ENCODE data around the gene EMSY. TPM values are rescaled to one million over a fixed set of nuclear protein-coding genes. Genes with fewer than 3 reads are reported as not detected.
"Not testable (repeated sequence)": the region's sequence is repeated elsewhere in the genome, so short reads cannot be mapped to it uniquely, and the experiment has no call there.

Gene EMSY
- total RNA-seq, 1 donor from 2014 or later = 34.8 TPM

- Mint-ChIP-seq H3K27ac (peak overlapping the region; percentile 83), H3K4me3 (peak overlapping the region; percentile 5), H3K27me3 (ENCODE audit: insufficient read depth) (peaks cover 2% of the 10 kb centered on the region), H3K4me1 (ENCODE audit: low read depth) (peaks cover 73% of the 10 kb centered on the region), H3K9me3 (peaks cover 12% of the 10 kb centered on the region), H3K36me3 (ENCODE audit: low read depth) (peaks cover 1% of the 10 kb centered on the region)
- peak; percentile 43 for DNase-seq (ENCODE audit: low spot score)
- intact Hi-C loops (cut with micrococcal nuclease) = loop anchor here (1.0 to 5.0 kb wide), 3 partner anchors 20 to 206 kb away; partner anchors contain the start of genes GVQW3 and THAP12
Observed at GRCh38 chr11:76588455-76589325, 143.9 kb downstream of the EMSY start.

DNA sequence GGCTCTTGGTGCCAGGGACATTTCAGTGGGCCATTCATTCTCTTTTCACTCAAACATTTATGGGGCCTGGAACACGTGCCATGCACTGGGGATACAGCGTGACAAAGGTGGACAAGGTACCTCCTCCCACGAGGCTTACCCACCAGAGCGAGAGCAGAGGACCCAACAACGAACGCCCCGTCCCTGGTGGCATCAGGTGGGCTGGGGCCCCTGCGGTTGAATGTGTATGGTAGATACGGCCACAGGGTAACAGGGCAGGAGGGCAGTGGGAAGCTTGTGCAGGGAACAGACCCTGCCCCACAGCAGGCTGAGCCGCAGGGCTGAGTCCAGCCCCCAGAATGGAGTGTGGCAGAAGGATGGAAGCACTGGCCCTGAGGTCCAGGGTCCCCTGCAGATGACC lies 144.7 kb downstream of the EMSY start:
- H3K27ac Mint-ChIP-seq = peak overlapping the region; percentile 83
- intact Hi-C loops (cut with micrococcal nuclease) = loop anchor here (2.0 to 5.0 kb wide), 2 partner anchors 21 to 207 kb away; partner anchors contain the start of genes GVQW3 and THAP12
- H3K9me3 Mint-ChIP-seq = peaks cover 12% of the 10 kb centered on the region
- peaks cover 5% of the 10 kb centered on the region for H3K27me3 Mint-ChIP-seq (ENCODE audit: insufficient read depth)
- peaks cover 1% of the 10 kb centered on the region for H3K36me3 Mint-ChIP-seq (ENCODE audit: low read depth)
- DNase-seq (ENCODE audit: low spot score) = no peak
- peaks cover 77% of the 10 kb centered on the region for H3K4me1 Mint-ChIP-seq (ENCODE audit: low read depth)
- H3K4me3 Mint-ChIP-seq = peak overlapping the region; percentile 3

GRCh38 chr11:76589964-76590950 lies 145.4 kb downstream of the EMSY start:
- Mint-ChIP-seq H3K4me1 (ENCODE audit: low read depth) (peaks cover 83% of the 10 kb centered on the region), H3K27ac (peak overlapping the region; percentile 83), H3K27me3 (ENCODE audit: insufficient read depth) (peaks cover 5% of the 10 kb centered on the region), H3K9me3 (peaks cover 10% of the 10 kb centered on the region), H3K4me3 (no peak overlapping the region), H3K36me3 (ENCODE audit: low read depth) (peaks cover 1% of the 10 kb centered on the region)
- DNase-seq (ENCODE audit: low spot score) = no peak
- intact Hi-C loops (cut with micrococcal nuclease) = loop anchor here (2.0 to 5.0 kb wide), 2 partner anchors 21 to 208 kb away; partner anchors contain the start of genes GVQW3 and THAP12

- Mint-ChIP-seq H3K9me3 (peaks cover 4% of the 10 kb centered on the region), H3K36me3 (ENCODE audit: low read depth) (peaks cover 1% of the 10 kb centered on the region), H3K27me3 (ENCODE audit: insufficient read depth) (peaks cover 5% of the 10 kb centered on the region), H3K4me1 (ENCODE audit: low read depth) (peaks cover 81% of the 10 kb centered on the region), H3K4me3 (no peak overlapping the region), H3K27ac (peak overlapping the region; percentile 44)
- intact Hi-C loops (cut with micrococcal nuclease) = no loop called here
- no peak for DNase-seq (ENCODE audit: low spot score)
Observed at GRCh38 chr11:76591416-76591815, 146.6 kb downstream of the EMSY start.

DNA sequence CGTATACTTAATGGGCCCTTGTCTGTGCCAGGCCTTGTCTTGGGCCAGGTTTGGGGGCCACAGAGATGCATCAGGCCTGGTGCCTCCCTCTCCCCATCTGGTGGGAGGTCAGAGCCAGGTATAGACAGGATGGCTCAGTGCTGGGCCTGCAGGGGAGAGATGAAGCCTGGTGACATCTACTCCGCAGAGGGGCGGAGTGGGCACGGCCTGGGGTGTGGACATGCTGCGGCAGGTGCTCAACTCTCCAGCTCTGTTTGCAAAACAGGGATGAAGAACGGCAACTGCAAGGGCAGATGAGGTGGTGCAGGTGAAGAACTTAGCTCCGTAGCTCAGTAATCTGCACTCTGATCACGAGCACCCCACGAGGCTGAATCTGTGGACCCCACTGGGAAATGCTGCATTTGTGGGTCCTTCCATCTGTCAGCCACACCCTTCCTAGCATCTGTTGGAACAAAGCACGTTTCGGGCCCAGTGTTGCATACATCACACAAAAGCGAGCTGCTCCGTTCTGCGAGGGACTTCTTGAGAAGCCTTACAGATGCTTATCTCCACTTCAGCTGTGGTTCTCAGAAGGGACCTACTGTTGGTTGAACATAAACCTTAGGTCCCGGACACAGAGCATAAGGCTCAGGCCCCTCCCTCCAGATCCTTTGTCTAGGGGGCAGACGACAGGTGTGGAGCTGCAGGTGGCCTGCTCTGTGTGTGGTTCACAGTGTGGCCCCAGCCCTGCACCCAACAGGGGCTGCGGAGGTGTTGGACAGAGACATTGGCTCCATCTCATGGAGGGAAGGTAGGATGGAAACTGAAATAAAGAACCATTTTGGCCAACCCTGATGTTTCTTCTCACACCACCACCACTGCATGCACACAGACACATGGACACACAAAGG lies 147.5 kb downstream of the EMSY start:
- intact Hi-C loops (cut with micrococcal nuclease) = no loop called here
- Mint-ChIP-seq H3K36me3 (ENCODE audit: low read depth) (peaks cover 1% of the 10 kb centered on the region), H3K27ac (peak overlapping the region; percentile 44), H3K27me3 (ENCODE audit: insufficient read depth) (peaks cover 5% of the 10 kb centered on the region), H3K4me3 (no peak overlapping the region), H3K9me3 (peaks cover 4% of the 10 kb centered on the region), H3K4me1 (ENCODE audit: low read depth) (peaks cover 79% of the 10 kb centered on the region)
- no peak for DNase-seq (ENCODE audit: low spot score)

- H3K9me3 Mint-ChIP-seq = peaks cover 2% of the 10 kb centered on the region
- H3K4me1 Mint-ChIP-seq (ENCODE audit: low read depth) = peaks cover 78% of the 10 kb centered on the region
- no peak overlapping the region for H3K27ac Mint-ChIP-seq
- H3K27me3 Mint-ChIP-seq (ENCODE audit: insufficient read depth) = peaks cover 5% of the 10 kb centered on the region
- no peak for DNase-seq (ENCODE audit: low spot score)
- intact Hi-C loops (cut with micrococcal nuclease) = no loop called here
- peaks cover 1% of the 10 kb centered on the region for H3K36me3 Mint-ChIP-seq (ENCODE audit: low read depth)
- no peak overlapping the region for H3K4me3 Mint-ChIP-seq
Observed at GRCh38 chr11:76592961-76593360, 148.1 kb downstream of the EMSY start.

DNA sequence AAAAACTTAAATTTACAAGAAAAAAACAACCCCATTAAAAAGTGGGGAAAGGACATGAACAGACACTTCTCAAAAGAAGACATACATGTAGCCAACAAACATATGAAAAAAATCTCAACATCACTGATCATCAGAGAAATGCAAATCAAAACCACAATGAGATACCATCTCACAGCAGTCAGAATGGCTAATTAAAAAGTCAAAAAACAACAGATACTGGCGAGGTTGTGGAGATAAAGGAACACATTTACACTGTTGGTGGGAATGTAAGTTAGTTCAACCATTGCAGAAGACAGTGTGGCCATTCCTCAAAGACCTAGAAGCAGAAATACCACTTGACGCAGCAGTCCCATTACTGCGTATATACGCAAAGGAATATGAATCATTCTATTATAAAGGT lies 150.3 kb downstream of the EMSY start:
- peaks cover 63% of the 10 kb centered on the region for H3K4me1 Mint-ChIP-seq (ENCODE audit: low read depth)

GRCh38 chr11:76596652-76597051 lies 151.8 kb downstream of the EMSY start:
- H3K27me3 Mint-ChIP-seq (ENCODE audit: insufficient read depth) = peaks cover 5% of the 10 kb centered on the region
- H3K4me3 Mint-ChIP-seq = no peak overlapping the region
- DNase-seq (ENCODE audit: low spot score) = no peak
- H3K36me3 Mint-ChIP-seq (ENCODE audit: low read depth) = no peaks in the 10 kb centered on the region
- H3K4me1 Mint-ChIP-seq (ENCODE audit: low read depth) = peaks cover 48% of the 10 kb centered on the region
- H3K27ac Mint-ChIP-seq = no peak overlapping the region
- intact Hi-C loops (cut with micrococcal nuclease) = no loop called here
- no peaks in the 10 kb centered on the region for H3K9me3 Mint-ChIP-seq

More for the DNA sequence above, 150.3 kb downstream of the EMSY start:
- H3K27ac Mint-ChIP-seq; DNase-seq (ENCODE audit: low spot score); H3K27me3 Mint-ChIP-seq (ENCODE audit: insufficient read depth); intact Hi-C loops (cut with micrococcal nuclease); H3K36me3 Mint-ChIP-seq (ENCODE audit: low read depth); H3K9me3 Mint-ChIP-seq; H3K4me3 Mint-ChIP-seq: not testable (repeated sequence)

DNA sequence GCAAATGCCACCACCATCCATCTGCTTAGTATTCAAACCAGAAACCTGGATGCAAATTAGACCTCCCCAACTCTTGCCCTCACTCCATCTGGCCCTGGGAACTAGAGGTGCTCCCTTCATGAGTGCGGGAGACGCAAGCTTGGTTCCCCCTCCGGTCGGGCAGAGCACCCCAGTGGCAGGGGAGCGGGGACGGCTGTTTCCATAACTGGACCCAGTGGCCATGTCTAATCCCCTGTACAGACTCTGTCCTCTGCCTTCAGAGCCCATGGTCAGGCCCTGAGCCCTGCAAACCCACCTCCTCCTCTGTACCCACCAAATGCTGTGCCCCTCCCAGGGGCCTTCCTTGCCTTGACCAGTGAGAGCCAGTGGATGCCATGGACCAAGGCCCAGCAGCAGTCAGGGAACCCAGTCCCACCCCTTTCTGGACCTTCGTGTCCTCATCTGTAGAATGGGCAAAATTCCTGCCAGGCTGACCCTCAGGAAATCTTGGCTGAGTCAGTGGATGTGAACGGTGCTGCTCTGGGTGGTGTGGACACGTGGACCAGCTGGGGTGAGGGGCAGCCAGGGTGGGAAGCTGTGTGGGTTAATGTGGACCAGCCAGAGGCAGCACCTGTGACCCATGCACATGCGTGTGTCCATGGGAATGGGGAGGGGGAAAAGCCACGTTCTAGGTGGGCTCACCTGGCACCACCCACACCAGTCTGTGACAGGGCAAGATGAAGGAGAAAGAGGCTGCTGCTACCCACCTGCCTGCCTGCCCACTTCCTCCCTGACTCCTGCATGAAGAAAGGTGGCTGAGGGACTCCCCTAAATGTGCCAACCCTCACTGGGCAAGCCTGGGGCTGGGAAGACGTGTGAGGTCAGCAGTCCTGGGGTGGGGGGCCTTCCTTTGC lies 153.0 kb downstream of the EMSY start:
- no peak for DNase-seq (ENCODE audit: low spot score)
- Mint-ChIP-seq H3K36me3 (ENCODE audit: low read depth) (no peaks in the 10 kb centered on the region), H3K9me3 (no peaks in the 10 kb centered on the region), H3K4me3 (no peak overlapping the region), H3K4me1 (ENCODE audit: low read depth) (peaks cover 37% of the 10 kb centered on the region), H3K27ac (no peak overlapping the region), H3K27me3 (ENCODE audit: insufficient read depth) (peaks cover 2% of the 10 kb centered on the region)
- intact Hi-C loops (cut with micrococcal nuclease) = loop anchor here (1.0 kb wide), 2 partner anchors 79 to 84 kb away; no protein-coding TSS in a partner anchor

- Mint-ChIP-seq H3K9me3 (no peaks in the 10 kb centered on the region), H3K36me3 (ENCODE audit: low read depth) (no peaks in the 10 kb centered on the region), H3K27me3 (ENCODE audit: insufficient read depth) (peaks cover 2% of the 10 kb centered on the region), H3K4me3 (no peak overlapping the region), H3K4me1 (ENCODE audit: low read depth) (peaks cover 30% of the 10 kb centered on the region), H3K27ac (no peak overlapping the region)
- DNase-seq (ENCODE audit: low spot score) = no peak
- intact Hi-C loops (cut with micrococcal nuclease) = loop anchor here (1.0 kb wide), 2 partner anchors 78 to 83 kb away; no protein-coding TSS in a partner anchor
Observed at GRCh38 chr11:76598426-76598839, 153.6 kb downstream of the EMSY start.
